ENCODE data around the gene SIRT6.

- TF ChIP-seq EZH2 (IDR thresholded peaks at IDR 0.05; ENCODE audit: low read length, missing control alignments) (no peak), CTCF (conservative IDR thresholded peaks at IDR 0.05 in 1 of 2, IDR thresholded peaks at IDR 0.05 in 1 of 2; ENCODE audit: low read depth in 1 of 2, low read length in 2 of 2) (no peak)
These were observed 6.8 kb downstream of the SIRT6 start for GRCh38 chr19:4175669-4175931.

All from fibroblast of lung (primary cell).